Measurements from ENCODE around the gene TAS2R3. TPM values are rescaled to one million over a fixed set of nuclear protein-coding genes. Genes with fewer than 3 reads are reported as not detected.

The TAS2R3 gene
- total RNA-seq, 1 experiment from 2014 or later: 3.1 TPM

GRCh38 chr7:141738592-141739013 lies 25.3 kb upstream of the TAS2R3 start:
- Mint-ChIP-seq H3K9me3 (ENCODE audit: unreplicated experiment) (no peaks in the 10 kb centered on the region), H3K27me3 (ENCODE audit: insufficient read depth, unreplicated experiment) (no peaks in the 10 kb centered on the region), H3K36me3 (ENCODE audit: insufficient read depth, unreplicated experiment) (peaks cover 28% of the 10 kb centered on the region), H3K4me1 (ENCODE audit: insufficient read depth, unreplicated experiment) (peaks cover 16% of the 10 kb centered on the region), H3K27ac (ENCODE audit: low read depth, unreplicated experiment) (peak overlapping the region; percentile 98), H3K4me3 (ENCODE audit: unreplicated experiment) (peak overlapping the region; percentile 97)
- no peak for TF ChIP-seq CTCF (IDR thresholded peaks at IDR 0.05; ENCODE audit: unreplicated experiment)
- TSS peak; percentile 73 for BruUV-seq (replicated peaks)
- POLR2A ChIA-PET: interaction anchor here (0.7 to 2.7 kb wide), 17 partner anchors 9 to 1221 kb away, joined by 3 to 23 read pairs (median 3); partner anchors contain the start of genes DENND11, MRPS33 and TAS2R3
- DNase-seq (ENCODE audit: unreplicated experiment): no peak
- CTCF ChIA-PET: interaction anchor here (0.6 to 3.3 kb wide), 19 partner anchors 7 to 814 kb away, joined by 3 to 37 read pairs (median 5); partner anchors contain the start of genes DENND11 and WEE2
- intact Hi-C loops (cut with micrococcal nuclease): loop anchor here (1.0 to 10.0 kb wide), 5 partner anchors 14 to 724 kb away; partner anchors contain the start of genes AGK, DENND11 and MRPS33

GRCh38 chr7:141739250-141739649 lies 24.6 kb upstream of the TAS2R3 start:
- peaks cover 35% of the 10 kb centered on the region for H3K36me3 Mint-ChIP-seq (ENCODE audit: insufficient read depth, unreplicated experiment)
- peaks cover 16% of the 10 kb centered on the region for H3K4me1 Mint-ChIP-seq (ENCODE audit: insufficient read depth, unreplicated experiment)
- H3K9me3 Mint-ChIP-seq (ENCODE audit: unreplicated experiment): no peaks in the 10 kb centered on the region
- intact Hi-C loops (cut with micrococcal nuclease): loop anchor here (5.0 to 10.0 kb wide), 3 partner anchors 37 to 724 kb away; partner anchors contain the start of genes AGK, DENND11 and MRPS33
- DNase-seq (ENCODE audit: unreplicated experiment): no peak
- ChIA-PET CTCF (interaction anchor here (0.6 to 3.3 kb wide), 11 partner anchors 9 to 317 kb away, joined by 3 to 37 read pairs (median 9); partner anchors contain the start of genes DENND11 and WEE2), POLR2A (interaction anchor here (1.0 to 2.2 kb wide), 6 partner anchors 24 to 189 kb away, joined by 3 to 23 read pairs (median 4); partner anchors contain the start of genes DENND11 and TAS2R3)
- no peak for TF ChIP-seq CTCF (IDR thresholded peaks at IDR 0.05; ENCODE audit: unreplicated experiment)
- peak overlapping the region; percentile 97 for H3K4me3 Mint-ChIP-seq (ENCODE audit: unreplicated experiment)
- BruUV-seq (replicated peaks): no TSS peak
- H3K27ac Mint-ChIP-seq (ENCODE audit: low read depth, unreplicated experiment): peak overlapping the region; percentile 46
- H3K27me3 Mint-ChIP-seq (ENCODE audit: insufficient read depth, unreplicated experiment): no peaks in the 10 kb centered on the region

- intact Hi-C loops (cut with micrococcal nuclease): no loop called here
- no TSS peak for BruUV-seq (replicated peaks)
- ChIA-PET POLR2A (interaction anchor here (0.6 to 1.1 kb wide), 3 partner anchors 28 to 727 kb away, joined by 3 read pairs; partner anchors contain the start of gene MRPS33), CTCF (interaction anchor here (0.5 to 1.1 kb wide), 5 partner anchors 15 to 1247 kb away, joined by 3 to 7 read pairs (median 5); no protein-coding TSS in a partner anchor)
- no peak for TF ChIP-seq CTCF (IDR thresholded peaks at IDR 0.05; ENCODE audit: unreplicated experiment)
- Mint-ChIP-seq H3K4me3 (ENCODE audit: unreplicated experiment) (no peak overlapping the region), H3K27ac (ENCODE audit: low read depth, unreplicated experiment) (no peak overlapping the region), H3K9me3 (ENCODE audit: unreplicated experiment) (no peaks in the 10 kb centered on the region), H3K27me3 (ENCODE audit: insufficient read depth, unreplicated experiment) (no peaks in the 10 kb centered on the region), H3K36me3 (ENCODE audit: insufficient read depth, unreplicated experiment) (peaks cover 64% of the 10 kb centered on the region), H3K4me1 (ENCODE audit: insufficient read depth, unreplicated experiment) (peaks cover 16% of the 10 kb centered on the region)
- DNase-seq (ENCODE audit: unreplicated experiment): no peak
Measured at GRCh38 chr7:141742229-141742628, 21.7 kb upstream of the TAS2R3 start.

GRCh38 chr7:141744131-141744530 lies 19.8 kb upstream of the TAS2R3 start:
- peaks cover 80% of the 10 kb centered on the region for H3K36me3 Mint-ChIP-seq (ENCODE audit: insufficient read depth, unreplicated experiment)

More at GRCh38 chr7:141744131-141744530, 19.8 kb upstream of the TAS2R3 start:
- Mint-ChIP-seq H3K9me3 (ENCODE audit: unreplicated experiment) (no peaks in the 10 kb centered on the region), H3K27ac (ENCODE audit: low read depth, unreplicated experiment) (no peak overlapping the region), H3K4me1 (ENCODE audit: insufficient read depth, unreplicated experiment) (peaks cover 9% of the 10 kb centered on the region), H3K27me3 (ENCODE audit: insufficient read depth, unreplicated experiment) (no peaks in the 10 kb centered on the region), H3K4me3 (ENCODE audit: unreplicated experiment) (no peak overlapping the region)
- intact Hi-C loops (cut with micrococcal nuclease): no loop called here
- CTCF ChIA-PET: interaction anchor here (1.7 kb wide), 1 partner anchor 42 kb away, joined by 3 read pairs; no protein-coding TSS in a partner anchor
- DNase-seq (ENCODE audit: unreplicated experiment): no peak
- BruUV-seq (replicated peaks): no TSS peak
- TF ChIP-seq CTCF (IDR thresholded peaks at IDR 0.05; ENCODE audit: unreplicated experiment): no peak
- POLR2A ChIA-PET: no interaction called here
